GM18505 (cell line): ENCODE data around the gene PSMB11.
"Not testable (repeated sequence)": the region's sequence is repeated elsewhere in the genome, so short reads cannot be mapped to it uniquely, and the experiment has no call there.

Source experiments
- ATAC-seq: cut with Tn5 transposase; IDR thresholded peaks from one replicate; pipeline ENCODE4 v1.9.1; 2021; ENCODE audit not compliant: unreplicated experiment
- POLR2A ChIP-seq: IDR thresholded peaks from 4 replicates; pipeline ENCODE4 v1.6.1; 2011; ENCODE audit warnings: borderline replicate concordance; ENCODE audit not compliant: insufficient read depth, insufficient read length; ENCODE audit errors: extremely low read depth

PSMB11 gene, protein sequence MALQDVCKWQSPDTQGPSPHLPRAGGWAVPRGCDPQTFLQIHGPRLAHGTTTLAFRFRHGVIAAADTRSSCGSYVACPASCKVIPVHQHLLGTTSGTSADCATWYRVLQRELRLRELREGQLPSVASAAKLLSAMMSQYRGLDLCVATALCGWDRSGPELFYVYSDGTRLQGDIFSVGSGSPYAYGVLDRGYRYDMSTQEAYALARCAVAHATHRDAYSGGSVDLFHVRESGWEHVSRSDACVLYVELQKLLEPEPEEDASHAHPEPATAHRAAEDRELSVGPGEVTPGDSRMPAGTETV

DNA sequence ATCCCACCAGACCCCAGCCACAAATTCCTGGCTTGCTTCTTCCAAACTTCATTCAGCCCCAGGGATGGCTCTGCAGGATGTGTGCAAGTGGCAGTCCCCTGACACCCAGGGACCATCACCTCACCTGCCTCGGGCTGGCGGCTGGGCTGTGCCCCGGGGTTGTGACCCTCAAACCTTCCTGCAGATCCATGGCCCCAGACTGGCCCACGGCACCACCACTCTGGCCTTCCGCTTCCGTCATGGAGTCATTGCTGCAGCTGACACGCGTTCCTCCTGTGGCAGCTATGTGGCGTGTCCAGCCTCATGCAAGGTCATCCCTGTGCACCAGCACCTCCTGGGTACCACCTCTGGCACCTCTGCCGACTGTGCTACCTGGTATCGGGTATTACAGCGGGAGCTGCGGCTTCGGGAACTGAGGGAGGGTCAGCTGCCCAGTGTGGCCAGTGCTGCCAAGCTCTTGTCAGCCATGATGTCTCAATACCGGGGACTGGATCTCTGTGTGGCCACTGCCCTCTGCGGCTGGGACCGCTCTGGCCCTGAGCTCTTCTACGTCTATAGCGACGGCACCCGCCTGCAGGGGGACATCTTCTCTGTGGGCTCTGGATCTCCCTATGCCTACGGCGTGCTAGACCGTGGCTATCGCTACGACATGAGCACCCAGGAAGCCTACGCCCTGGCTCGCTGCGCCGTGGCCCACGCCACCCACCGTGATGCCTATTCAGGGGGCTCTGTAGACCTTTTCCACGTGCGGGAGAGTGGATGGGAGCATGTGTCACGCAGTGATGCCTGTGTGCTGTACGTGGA is at the start of gene PSMB11:
Gene PSMB11, plus strand, starts transcription at position 51 of the 804 bp plus-strand sequence. Its CDS starts 14 bp downstream, at position 65.
- no peak for TF ChIP-seq POLR2A
- ATAC-seq: no peak

DNA sequence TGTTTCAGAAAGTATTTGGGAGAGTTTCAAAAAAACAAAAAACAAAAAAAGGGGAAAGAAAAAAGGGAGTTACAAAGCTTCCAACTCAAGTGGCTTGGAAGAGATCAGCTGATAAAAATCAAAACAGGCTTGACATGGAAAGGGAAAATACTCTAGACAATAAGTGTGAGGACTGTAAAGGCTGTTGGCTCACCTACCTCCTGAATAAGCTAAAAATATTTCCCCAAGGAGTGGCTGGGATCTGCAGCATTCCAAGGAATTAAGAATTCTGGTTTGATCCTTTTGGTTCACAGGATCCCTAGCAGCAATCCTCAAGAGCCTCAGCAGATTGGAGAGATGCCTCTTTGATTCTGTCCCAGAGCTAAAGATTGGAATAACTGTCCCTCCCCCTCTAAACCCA is 48.5 kb upstream of the PSMB11 start:
- no peak for ATAC-seq
- no peak for TF ChIP-seq POLR2A

DNA sequence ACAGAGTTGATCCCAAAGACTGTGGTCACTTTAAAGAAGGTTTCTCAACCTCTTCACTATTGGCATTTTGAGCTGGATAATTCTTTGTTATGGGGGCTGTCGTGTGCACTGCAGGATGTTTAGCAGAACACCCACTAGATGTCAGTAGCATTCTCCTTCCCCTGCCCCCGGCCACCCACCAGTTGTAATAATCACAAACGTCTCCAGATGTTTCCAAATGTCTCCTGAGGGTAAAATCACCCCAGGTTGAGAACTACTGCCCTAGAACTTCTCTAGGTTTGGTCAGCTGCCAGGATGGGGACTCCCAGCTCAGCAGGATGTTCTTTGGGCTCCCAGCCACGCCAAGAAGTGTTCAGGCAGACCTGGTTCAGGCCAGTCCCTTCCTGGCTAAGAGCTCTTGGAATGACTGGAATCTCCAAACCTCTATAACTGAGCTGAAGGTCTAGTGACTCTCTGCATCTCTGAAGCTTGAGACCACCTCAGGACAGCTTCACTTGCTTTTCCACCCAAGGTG is 47.2 kb upstream of the PSMB11 start:
- ATAC-seq: no peak
- no peak for TF ChIP-seq POLR2A

DNA sequence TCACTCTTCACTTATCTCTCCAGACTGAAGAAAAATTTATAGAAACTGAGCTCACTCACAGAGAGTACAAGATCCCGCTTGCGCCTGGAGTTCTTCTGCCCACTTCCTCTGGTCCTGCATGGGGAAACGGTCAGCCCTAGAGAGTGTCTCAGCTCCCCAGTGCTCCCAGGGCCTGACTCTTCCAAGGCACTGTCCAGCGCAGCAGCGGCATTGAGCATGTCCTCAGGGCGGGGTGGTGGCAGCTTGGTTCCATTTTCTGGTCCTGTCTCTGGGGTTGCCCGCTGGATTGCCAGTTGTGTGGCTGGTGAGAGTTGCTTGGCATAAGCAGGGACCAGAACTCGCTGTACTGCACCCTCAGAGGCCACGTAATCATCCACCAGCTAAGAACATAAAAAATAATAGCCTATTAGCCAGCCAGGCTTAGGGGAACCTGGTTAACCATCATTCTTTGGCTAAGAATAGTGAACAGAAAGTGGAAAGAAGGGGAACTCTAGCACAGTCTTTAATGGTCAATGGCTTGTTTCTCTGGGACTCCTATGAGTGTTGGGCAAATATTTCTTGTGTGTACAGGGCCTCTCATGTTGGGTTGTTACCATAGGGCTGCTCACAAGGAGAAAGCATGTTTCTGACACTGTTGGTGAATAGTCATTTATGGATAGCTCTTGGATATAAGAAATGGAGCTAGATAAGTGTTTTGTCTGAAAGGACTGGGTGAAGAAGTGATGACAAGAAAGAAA is 46.0 kb upstream of the PSMB11 start:
- no peak for TF ChIP-seq POLR2A
- no peak for ATAC-seq

DNA sequence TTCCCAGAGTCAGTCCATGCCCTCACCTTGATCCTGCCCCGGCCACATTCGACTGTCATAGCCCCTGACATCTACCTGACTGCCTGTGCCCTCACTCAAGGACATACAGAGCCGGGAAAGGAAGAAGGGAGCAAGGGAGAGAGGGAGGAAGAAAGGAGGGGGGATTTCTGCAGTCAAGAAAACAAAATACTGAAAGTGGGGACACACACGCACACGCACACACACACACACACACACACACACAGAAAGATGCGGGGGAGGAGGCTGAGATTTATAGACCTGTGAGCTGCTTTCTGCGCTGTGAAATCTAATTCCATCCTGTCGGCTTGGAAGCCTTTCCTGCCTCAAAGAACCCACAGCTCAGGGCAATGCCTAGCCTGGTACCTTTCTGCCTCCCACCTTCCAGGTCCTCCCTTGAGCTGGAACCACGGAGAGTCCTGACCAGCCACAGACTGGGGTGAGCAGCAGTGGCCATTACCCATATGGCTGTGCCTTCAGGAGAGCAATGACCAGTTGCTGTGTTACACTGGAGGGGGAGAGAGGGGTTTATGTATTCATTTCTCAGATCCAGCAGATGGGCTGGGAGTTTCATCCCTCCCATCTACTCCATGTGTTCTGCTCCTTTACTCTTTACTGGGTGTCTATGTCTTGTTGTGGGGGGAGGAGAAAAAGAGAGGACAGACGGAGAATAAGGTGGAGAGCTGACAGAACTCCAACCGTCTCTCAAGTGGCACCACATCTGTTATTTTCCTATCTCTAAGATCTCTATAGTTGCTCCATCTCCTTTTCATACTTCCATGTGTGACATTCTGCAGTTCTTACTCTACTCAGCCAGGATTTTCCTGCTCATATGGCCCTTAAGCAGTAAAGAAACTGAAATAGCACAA is 45.0 kb upstream of the PSMB11 start:
- TF ChIP-seq POLR2A: no peak
- no peak for ATAC-seq

DNA sequence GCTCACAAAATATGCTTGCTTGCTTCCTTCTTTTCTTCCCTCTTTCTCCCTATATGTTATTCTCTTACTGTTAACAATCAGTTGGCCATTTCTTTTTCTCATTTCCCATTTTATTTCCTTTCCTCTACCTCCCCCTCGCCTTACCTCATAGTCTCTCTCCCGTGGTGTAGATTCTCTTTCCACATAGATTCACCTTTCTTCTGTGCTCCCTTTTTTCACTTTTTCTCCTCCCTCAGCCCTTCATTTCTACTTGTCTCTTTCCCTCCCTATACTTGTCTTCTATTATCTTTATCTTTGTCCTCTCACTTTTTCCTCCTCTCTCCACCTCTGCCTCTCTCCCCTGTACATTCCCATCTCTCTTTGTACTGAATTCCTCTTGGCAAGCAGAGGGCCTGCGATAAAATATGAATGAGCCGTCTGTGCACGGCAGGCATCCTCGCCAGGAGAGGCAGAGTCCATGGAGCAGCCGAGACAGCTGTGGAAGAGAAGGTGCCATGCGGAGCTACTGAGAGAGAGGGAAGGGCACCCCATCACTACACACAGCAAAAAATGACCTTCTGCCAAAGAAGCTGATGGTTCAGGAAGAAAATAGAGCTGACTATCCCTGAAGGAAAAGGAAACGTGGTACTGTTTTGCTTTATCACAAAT is 44.2 kb upstream of the PSMB11 start:
- TF ChIP-seq POLR2A: no peak
- ATAC-seq: no peak

DNA sequence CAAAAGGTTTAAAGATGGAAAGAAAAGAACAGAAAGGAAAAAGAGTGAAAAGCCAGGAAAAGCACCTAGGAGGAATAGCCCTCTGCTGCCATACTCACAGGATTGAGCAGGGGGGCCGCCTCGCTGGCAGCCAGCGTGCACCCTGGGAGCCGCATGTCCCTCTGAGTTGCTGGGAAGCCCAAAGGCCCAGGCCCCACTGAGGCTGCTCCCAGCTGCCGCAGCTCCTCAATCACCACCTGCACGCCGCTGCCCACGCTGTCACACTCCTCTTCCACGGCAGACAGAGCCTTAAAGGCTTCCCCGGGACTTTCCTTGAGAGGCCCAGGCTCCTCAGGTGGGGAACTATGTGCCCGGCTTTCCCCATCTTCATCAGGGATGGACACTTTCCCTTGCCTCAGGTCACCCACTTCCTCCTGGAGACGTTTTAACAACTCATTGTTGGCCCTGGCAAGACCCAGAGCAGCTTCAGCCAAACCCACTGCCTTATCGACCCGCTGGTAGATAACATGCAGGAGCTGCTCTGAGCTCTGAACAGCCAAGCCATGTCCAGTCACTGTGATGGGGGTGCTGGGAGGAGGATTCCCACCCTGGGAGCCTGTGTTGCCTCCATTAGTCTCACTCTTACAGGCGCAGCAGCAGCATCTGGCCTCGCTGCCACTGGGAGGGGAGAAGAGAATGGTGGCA is 43.5 kb upstream of the PSMB11 start:
- TF ChIP-seq POLR2A: no peak
- ATAC-seq: no peak

DNA sequence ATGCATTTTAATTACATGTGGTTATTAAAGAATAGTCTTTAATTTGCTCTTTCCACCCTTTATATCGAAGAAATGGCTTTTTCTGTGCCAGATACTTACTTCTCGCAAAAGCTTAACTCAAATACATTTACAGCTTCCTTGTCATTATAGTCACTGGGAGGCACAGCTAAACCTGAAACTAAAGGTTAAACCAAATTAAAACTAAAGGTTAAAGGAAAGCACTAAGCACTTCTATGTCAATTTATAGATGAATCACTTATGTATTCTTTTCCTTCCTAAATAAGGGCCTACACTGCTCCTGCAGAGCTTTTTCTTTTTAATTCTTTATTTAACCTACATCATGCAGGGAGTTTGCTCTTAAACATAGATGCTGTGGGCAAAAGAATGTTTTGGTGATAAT is 41.2 kb upstream of the PSMB11 start:
- ATAC-seq: no peak
- TF ChIP-seq POLR2A: no peak

DNA sequence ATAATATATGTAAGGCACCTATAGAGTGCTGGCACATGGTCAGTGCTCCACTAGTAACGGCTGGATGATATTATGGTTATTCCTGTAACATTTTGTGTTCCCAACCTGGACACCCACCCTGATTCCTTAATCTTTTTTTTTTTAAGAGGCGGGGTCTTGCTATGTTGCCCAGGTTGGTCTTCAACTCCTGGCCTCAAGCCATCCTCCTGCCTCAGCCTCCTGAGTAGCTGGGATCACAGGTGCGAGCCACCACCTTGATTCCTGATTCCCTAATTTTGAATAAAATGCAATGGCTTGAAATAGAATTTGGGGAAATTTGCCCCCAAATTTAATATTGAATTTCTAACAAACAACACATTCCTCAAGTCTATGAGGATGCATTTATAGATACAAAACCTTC is 39.4 kb upstream of the PSMB11 start:
- no peak for ATAC-seq

DNA sequence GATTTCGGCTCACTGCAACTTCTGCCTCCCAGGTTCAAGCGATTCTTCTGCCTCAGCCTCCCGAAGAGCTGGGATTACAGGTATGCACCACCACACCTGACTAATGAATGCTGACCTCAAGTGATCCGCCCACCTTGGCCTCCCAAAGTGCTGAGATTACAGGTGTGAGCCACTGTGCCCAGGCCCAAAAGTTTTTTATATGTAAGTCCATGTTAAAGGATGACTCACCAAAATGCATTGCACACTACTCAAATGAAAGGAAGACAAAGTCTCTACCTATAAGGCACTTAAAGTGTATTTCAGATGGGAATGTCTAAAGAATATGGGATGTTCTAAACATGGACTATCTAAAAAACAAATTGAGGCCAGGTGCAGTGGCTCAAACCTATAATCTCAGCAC is 37.7 kb upstream of the PSMB11 start:
- not testable (repeated sequence) for ATAC-seq

More for the DNA sequence above, 39.4 kb upstream of the PSMB11 start:
- no peak for TF ChIP-seq POLR2A

DNA sequence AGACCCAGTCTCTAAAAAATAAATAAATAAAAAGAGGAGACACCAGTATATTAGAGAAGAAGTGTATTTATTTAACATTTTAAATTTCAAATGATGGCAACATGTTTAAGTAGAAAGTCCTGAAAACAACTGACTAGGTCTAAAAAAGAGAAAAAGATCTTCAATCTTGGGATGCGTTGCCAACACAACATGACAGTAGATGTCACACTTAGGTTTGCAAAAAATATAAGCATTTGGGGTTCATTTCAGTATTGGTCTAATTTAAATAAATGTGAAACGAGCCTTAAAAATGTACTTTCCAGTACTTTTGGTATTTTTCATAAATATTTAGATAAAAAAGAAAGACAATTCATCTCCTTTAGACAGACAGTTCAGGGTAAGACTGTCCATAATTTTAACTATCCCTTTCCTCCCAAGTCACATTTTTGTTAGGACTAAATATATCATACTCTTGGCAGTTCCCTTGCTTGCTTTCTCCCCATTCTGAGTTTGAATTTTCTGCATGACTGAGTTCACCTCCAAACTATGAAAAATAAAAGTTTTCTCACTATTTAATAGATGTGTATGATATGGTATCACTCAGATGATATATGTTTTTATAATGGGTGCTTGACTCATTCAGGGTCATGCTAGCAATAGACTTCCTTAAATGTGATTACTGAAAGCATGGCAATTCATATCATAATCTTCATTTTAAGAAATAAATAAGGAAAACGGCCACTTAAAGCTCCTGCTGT is 36.4 kb upstream of the PSMB11 start:
- TF ChIP-seq POLR2A: no peak
- ATAC-seq: no peak

DNA sequence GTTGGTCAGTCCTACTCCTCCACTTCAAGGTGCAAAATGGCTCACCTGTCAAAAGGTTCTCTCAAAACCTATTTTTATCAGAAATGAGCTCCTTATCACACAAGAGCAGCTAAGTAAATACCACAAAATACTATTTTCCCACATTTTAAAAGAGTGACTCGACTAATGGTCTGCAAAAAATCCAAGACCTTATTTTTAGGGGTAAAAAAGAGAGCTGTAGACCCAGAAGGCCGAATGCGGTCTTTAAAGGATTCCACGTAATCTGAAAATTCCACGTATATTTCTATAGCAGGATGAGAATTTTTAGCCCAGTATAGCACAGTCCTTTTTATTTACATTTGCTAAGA is 35.9 kb upstream of the PSMB11 start:
- ATAC-seq: no peak
- no peak for TF ChIP-seq POLR2A
